Activated CD8-positive, alpha-beta memory T cell treated with anti-CD3 and anti-CD28 coated beads for 1 hour (primary cell): Measurements from ENCODE around the gene ADARB1.

ENCODE experiments used
- DNase-seq, 2 donors: peaks; one replicate each; pipeline ENCODE4 v3.0.0-alpha.2; 2020; ENCODE audit warnings: low read depth in 1 of 2; ENCODE audit errors: extremely low read depth in 1 of 2

Gene ADARB1

GRCh38 chr21:45039317-45040156 is 34.8 kb upstream of the ADARB1 start:
- no peak for DNase-seq

- DNase-seq, result no peak
Measured at GRCh38 chr21:45040157-45040711, 34.1 kb upstream of the ADARB1 start.

- no peak for DNase-seq
Measured at GRCh38 chr21:45040739-45041138, 33.6 kb upstream of the ADARB1 start.

DNA sequence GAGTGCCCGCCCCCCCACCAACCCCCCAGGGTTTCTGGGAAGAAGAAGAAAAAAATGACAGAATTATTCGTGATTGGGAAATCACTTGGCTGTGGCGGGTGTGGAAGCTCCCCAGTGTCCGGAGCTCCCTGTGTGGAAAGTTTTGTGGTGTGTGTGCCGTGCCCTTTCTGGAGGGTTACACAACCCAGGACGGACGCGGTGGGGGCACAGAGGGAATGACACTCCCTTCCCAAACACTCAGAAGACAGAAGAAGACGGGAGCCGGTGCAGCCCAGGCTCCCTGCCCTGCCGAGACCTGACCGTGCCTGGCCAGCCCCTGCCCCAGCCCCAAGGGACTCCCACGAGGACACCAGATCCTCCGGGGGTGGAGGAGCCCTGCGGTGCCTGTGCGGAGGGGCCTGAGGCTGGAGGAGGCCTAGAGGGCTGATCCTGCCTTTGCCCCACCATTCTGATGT is 33.0 kb upstream of the ADARB1 start:
- DNase-seq, result no peak

- DNase-seq, result no peak
Measured at GRCh38 chr21:45041984-45042663, 32.3 kb upstream of the ADARB1 start.

GRCh38 chr21:45042664-45043161 is 31.7 kb upstream of the ADARB1 start:
- DNase-seq, result no peak

- DNase-seq, result no peak
Measured at GRCh38 chr21:45043541-45044020, 30.8 kb upstream of the ADARB1 start.

DNA sequence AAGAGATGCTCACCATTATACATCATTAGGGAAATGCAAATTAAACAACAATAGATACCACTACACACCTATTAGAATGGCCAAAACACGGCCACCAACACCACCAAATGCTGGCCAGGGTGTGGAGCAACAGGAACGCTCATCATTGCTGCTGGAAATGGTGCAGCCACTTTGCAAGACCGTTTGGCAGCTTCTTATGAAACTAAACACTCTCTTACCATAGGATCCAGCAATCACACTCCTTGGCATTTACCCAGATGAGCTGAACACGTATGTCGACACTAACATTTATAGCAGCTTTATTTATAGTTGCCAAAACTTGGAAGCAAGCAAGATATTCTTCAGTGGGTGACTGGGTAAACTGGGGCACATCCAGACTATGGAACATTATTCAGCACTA is 28.9 kb upstream of the ADARB1 start:
- DNase-seq, result no peak

GRCh38 chr21:45047257-45047656 is 27.1 kb upstream of the ADARB1 start:
- DNase-seq, result no peak

GRCh38 chr21:45048026-45048698 is 26.2 kb upstream of the ADARB1 start:
- no peak for DNase-seq

DNA sequence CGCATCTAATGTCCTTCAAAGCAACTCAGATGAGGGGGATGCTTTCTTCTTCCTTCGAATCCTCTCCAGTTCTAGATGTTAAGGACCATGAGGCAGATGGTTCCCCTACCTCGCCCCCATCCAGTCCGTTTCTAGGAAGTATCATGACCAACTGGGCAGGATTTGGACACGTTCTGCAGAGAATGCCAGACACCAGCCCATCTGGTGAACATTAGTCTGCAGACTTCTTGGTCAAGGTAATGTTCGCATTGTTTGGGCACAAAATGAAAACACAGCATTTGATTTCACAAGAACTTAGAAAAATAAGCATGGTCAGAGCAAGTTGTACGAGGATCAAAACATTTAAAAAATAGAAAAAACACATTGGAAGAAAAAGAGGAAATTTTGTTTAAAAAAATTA is 25.4 kb upstream of the ADARB1 start:
- DNase-seq, result no peak

- no peak for DNase-seq
Measured at GRCh38 chr21:45049714-45050344, 24.6 kb upstream of the ADARB1 start.

DNA sequence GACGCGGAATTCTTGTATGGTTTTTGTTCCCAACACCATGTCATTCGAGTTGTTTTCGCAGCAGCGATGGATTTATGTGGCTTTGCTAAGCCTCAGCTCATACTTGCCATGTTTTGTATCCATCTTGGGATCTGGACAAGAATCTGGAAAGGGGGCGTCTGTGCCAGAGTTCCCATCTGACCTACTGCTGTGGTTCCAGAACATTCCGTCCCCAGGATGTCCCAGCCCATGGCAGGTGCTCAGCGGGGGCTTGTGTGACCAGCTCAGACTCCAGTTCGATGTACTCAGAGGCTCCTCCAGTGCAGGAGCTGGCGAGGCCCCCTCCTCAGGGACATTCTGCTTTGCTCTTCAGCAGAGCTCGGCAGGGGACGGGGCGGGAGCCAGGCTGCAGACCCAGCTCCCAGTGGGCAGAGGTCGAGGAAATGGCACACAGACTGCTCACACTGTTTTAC is 24.0 kb upstream of the ADARB1 start:
- DNase-seq, result no peak

DNA sequence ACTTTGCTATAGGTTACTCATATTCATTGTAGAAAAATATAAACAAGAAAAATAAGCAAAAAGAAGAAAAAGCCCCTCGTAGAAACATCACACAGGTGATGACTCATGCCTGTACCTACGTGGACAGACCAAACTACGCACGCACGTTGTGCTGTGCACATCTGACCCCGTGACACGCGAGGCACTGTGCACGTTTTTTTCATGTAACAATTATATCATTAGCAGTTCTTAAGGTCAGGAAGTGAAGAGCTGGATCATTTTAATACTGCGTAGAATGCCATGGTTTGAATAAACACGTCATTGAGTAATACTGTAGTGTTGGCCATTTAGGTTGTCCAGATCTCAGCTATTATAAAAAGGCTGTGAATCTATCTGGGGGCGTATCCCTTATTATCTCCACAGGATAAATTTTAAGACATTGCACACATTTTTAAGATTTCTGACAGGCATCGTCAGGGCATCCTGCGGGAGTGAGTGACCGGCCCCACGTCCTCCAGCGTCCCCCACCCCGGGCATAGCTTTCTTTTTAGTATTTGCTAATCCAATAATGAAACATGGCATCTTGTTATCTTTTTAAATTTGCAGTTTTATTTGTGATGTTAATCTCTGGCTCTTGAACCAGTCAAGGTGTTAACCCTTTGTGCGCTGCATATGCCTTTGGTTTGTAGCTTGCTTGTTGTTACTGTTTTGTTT is 23.4 kb upstream of the ADARB1 start:
- no peak for DNase-seq

DNA sequence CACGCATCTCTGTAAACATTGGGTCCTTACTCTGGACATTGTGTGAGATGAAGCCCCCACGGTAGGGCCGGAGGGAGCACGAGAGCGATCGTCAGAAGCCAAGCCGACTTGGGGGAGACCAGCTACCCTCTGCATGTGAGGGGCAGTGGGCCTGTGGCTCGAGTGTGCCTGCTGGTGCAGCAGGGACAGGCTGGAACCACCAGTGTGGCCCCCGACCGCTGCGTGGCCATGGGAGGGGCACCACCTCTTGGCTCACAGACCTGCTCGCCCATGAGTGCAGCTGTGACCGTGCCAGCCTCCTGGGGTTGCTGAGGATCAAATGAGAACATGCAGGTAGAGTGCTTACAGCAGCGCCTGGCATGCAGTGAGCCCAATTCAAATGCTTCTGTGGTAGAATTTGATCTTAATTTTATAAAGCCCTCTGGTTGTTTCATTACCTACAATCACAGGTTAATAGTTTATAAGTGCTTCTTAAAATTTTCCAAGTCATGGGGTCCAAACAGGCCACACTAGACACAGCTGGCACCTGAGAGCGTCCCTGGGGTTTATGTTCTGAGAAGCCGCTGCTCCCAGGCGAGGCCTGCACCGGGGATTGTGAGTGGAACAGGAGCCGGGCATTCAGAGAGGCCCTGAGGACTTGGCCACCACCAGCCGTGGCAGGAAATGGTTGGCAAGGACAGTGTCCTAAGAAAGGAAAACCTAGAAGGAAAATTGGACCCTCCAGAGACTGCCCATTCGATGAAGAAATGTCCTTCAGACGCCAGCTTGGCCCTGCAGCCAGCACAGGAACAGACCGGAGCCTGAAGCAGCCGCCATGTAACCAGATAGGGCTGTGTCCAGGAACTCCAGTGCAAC is 22.6 kb upstream of the ADARB1 start:
- no peak for DNase-seq

DNA sequence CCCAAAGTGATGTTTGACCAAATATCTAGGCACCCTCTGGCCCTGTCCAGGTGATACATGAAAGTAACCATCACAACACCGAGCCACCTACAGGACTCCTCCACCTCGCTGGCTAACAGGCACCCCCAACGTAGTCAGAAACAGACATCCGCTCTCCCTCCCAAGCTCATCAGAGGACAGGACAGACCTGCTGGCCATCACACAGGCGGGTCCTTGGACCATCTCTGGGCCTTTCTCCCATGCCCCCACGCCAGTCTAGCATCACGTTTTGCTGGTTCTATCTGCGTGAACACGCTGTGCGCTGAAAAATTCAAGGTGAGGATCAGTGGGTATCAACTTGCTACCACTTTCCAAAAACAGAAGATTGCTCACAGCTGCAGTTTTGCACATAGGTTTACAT is 21.4 kb upstream of the ADARB1 start:
- DNase-seq, result no peak

GRCh38 chr21:45053561-45054226 is 20.7 kb upstream of the ADARB1 start:
- no peak for DNase-seq

DNA sequence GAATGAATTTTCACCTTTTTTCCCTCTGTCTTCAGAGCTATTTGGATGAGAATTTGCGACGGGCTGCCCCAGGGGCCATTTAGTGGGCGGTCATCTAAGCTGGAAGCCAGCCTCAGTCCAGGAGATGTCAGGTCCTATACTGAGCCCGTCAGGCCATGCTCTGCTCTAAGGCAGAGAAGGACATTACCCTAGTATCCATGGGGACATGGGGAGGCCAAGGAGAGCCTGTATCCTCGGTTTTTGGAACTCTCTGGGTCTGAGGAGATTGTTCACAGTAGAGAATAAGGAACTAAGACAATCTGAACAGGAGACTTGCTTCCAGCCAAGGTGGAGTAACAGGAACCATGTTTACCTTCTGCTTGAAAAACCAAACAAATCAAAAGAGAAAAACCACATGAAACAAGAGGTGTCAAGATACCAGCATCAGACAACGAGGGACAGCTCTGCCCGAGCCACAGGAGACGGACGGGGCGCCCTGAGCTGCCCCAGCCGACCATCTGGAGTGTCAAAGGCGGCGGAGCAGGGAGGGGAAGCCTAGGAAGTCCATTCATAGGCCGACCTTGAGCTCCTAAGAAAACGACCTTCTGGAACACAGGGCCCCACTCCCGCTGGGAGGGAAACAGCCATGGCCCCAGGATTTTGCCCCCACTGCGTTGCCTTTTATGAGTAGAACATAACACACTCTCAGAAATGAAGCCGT is 20.0 kb upstream of the ADARB1 start:
- no peak for DNase-seq
